Measurements from ENCODE around the gene RSPH3. TPM values are rescaled to one million over a fixed set of nuclear protein-coding genes. Genes with fewer than 3 reads are reported as not detected.
"Not testable (repeated sequence)": the region's sequence is repeated elsewhere in the genome, so short reads cannot be mapped to it uniquely, and the experiment has no call there.

RSPH3 gene
- total RNA-seq, 4 donors from 2014 or later: 1.9 to 4.4 (median 2.3) TPM

DNA sequence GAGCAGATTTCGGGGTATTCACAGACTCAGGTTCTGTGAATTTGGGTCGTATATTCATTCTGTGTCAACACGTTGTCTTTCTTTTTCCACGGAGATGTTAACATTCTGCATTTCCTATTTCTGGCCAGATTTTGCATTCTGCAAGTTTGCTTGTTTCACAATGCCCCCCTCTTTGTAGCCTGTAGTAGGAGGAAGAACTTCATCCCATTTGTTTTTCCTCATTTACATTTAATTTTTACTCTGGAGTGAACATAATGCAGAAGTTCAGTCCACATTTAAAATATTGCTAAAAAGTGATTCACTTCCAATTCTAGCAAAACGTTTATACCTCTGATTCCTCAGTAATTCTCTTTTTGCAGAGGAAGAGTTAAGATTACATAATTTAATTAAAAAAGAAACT is 31.8 kb upstream of the RSPH3 start:
- H3K27ac ChIP-seq: no peak overlapping the region
- no peaks in the 10 kb centered on the region for H3K9me3 ChIP-seq
- ATAC-seq (no peak), DNase-seq (no peak)
- H3K27me3 ChIP-seq: no peaks in the 10 kb centered on the region
- TF ChIP-seq, protein P1, sequence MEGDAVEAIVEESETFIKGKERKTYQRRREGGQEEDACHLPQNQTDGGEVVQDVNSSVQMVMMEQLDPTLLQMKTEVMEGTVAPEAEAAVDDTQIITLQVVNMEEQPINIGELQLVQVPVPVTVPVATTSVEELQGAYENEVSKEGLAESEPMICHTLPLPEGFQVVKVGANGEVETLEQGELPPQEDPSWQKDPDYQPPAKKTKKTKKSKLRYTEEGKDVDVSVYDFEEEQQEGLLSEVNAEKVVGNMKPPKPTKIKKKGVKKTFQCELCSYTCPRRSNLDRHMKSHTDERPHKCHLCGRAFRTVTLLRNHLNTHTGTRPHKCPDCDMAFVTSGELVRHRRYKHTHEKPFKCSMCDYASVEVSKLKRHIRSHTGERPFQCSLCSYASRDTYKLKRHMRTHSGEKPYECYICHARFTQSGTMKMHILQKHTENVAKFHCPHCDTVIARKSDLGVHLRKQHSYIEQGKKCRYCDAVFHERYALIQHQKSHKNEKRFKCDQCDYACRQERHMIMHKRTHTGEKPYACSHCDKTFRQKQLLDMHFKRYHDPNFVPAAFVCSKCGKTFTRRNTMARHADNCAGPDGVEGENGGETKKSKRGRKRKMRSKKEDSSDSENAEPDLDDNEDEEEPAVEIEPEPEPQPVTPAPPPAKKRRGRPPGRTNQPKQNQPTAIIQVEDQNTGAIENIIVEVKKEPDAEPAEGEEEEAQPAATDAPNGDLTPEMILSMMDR (IDR thresholded peaks at IDR 0.05 in 4 of 5, conservative IDR thresholded peaks at IDR 0.05 in 1 of 5): no peak
- TF ChIP-seq POLR2A (IDR thresholded peaks at IDR 0.05): no peak
- no peaks in the 10 kb centered on the region for H3K4me1 ChIP-seq
- no peaks in the 10 kb centered on the region for H3K36me3 ChIP-seq
- in situ Hi-C loops (cut with MboI; ENCODE audit: low sequenced_read_pairs in 4 of 4): no loop called here
- intact Hi-C loops (cut with DNase I; ENCODE audit: low total_unique reads): no loop called here
- no peak overlapping the region for H3K4me3 ChIP-seq

DNA sequence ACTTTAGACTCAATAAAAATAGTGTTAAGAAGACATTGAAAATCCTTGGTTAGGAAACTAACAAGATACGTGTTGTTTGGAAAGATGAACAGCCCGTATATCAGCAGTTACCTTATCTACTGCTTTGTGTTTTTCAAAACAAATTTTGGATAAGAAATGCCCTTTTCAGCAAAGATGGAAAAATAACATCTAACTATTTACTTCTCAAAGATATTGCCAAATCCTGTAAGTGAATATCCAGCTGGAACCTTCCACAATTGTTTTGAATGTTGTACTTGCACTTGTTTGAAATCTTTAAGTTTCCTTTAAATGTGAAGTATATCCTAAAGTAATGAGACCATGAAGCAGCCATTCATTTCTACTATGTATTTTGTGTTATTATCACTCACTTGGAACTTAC is 30.2 kb upstream of the RSPH3 start:
- in situ Hi-C loops (cut with MboI; ENCODE audit: low sequenced_read_pairs in 4 of 4) (no loop called here), intact Hi-C loops (cut with DNase I; ENCODE audit: low total_unique reads) (no loop called here)
- no peaks in the 10 kb centered on the region for H3K36me3 ChIP-seq
- H3K9me3 ChIP-seq: no peaks in the 10 kb centered on the region
- no peak for TF ChIP-seq POLR2A (IDR thresholded peaks at IDR 0.05)
- TF ChIP-seq, protein P1 (IDR thresholded peaks at IDR 0.05 in 4 of 5, conservative IDR thresholded peaks at IDR 0.05 in 1 of 5): no peak
- DNase-seq: no peak
- H3K4me1 ChIP-seq: no peaks in the 10 kb centered on the region
- H3K27me3 ChIP-seq: no peaks in the 10 kb centered on the region
- H3K4me3 ChIP-seq: no peak overlapping the region
- no peak overlapping the region for H3K27ac ChIP-seq
- ATAC-seq: no peak

DNA sequence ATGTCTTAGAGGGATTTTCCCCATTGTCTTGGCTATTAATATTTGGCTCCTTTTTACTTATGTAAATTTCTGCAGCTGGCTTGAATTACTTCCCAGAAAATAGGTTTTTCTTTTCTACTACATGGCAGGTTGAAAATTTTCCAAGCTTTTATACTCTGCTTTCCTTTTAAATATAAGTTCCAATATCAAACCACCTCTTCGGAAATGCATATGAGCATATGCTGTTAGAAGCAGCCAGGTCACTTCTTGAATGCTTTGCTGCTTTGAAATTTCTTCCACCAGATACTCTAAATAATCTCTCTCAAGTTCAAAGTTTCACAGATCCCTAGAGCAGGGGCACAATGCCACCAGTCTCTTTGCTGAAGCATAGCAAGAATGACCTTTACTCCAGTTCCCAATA is 25.2 kb upstream of the RSPH3 start:
- DNase-seq; H3K4me1 ChIP-seq; H3K9me3 ChIP-seq; H3K27ac ChIP-seq; intact Hi-C loops (cut with DNase I; ENCODE audit: low total_unique reads); H3K4me3 ChIP-seq; in situ Hi-C loops (cut with MboI; ENCODE audit: low sequenced_read_pairs in 4 of 4); ATAC-seq; H3K36me3 ChIP-seq; H3K27me3 ChIP-seq: not testable (repeated sequence)

DNA sequence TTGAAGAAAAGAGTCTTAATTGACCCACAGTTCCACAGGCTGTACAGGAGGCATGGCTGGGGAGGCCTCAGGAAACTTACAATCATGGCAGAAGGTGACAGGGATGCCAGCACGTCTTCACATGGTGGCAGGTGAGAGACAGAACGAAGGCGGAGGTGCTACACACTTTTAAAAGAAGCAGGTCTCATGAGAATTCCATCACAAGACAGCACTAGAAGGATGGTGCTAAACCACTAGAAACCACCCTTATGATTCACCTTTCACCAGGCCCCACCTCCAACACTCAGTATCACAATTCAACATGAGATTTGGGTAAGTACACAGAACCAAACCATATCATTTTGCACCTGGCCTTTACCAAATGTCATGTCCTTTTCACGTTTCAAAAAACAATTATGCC is 23.9 kb upstream of the RSPH3 start:
- ATAC-seq (no peak), DNase-seq (no peak)
- Histone ChIP-seq H3K27ac (no peak overlapping the region), H3K36me3 (no peaks in the 10 kb centered on the region), H3K4me1 (no peaks in the 10 kb centered on the region), H3K9me3 (no peaks in the 10 kb centered on the region), H3K4me3 (no peak overlapping the region), H3K27me3 (no peaks in the 10 kb centered on the region)
- in situ Hi-C loops (cut with MboI; ENCODE audit: low sequenced_read_pairs in 4 of 4): no loop called here
- intact Hi-C loops (cut with DNase I; ENCODE audit: low total_unique reads): no loop called here
- TF ChIP-seq POLR2A (IDR thresholded peaks at IDR 0.05): no peak
- TF ChIP-seq, protein P1 (IDR thresholded peaks at IDR 0.05 in 4 of 5, conservative IDR thresholded peaks at IDR 0.05 in 1 of 5): no peak

DNA sequence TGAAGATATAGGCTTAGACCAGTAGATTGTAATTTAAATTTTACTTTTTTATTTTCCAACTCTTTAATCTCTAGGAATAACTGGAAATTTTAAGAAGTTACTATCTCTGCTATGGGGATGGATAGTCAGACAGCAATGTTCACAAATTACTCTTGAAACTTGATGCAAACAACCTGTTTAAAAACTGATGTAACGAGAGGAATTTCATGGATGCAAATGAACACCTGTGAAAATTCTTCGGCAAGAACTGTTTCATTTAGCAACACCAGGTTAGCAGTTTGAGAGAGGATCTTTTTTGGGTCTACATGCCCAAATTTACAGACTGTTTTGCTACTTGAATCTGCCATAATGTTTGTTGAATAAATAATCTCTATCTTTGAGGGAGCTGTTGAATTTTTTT is 20.0 kb upstream of the RSPH3 start:
- Histone ChIP-seq H3K4me3 (no peak overlapping the region), H3K36me3 (no peaks in the 10 kb centered on the region), H3K27ac (no peak overlapping the region), H3K4me1 (no peaks in the 10 kb centered on the region), H3K9me3 (no peaks in the 10 kb centered on the region), H3K27me3 (no peaks in the 10 kb centered on the region)
- intact Hi-C loops (cut with DNase I; ENCODE audit: low total_unique reads) (no loop called here), in situ Hi-C loops (cut with MboI; ENCODE audit: low sequenced_read_pairs in 4 of 4) (no loop called here)
- ATAC-seq: no peak
- TF ChIP-seq, protein P1 (IDR thresholded peaks at IDR 0.05 in 4 of 5, conservative IDR thresholded peaks at IDR 0.05 in 1 of 5): no peak
- no peak for TF ChIP-seq POLR2A (IDR thresholded peaks at IDR 0.05)
- no peak for DNase-seq

Data from gastrocnemius medialis (tissue), 4 donors.